Right renal pelvis (tissue), 4 donors: ENCODE measurements around the gene TRAPPC4. TPM values are rescaled to one million over a fixed set of nuclear protein-coding genes. Genes with fewer than 3 reads are reported as not detected.
A peak's percentile ranks its signal among the peaks of the same experiment; 100 is the strongest.
"Not testable (repeated sequence)": the region's sequence is repeated elsewhere in the genome, so short reads cannot be mapped to it uniquely, and the experiment has no call there.

Source experiments
- DNase-seq, 4 donors: peaks; one replicate each; pipeline ENCODE4 v3.0.0-alpha.2; 2013; ENCODE audit warnings: low read depth in 4 of 4, low spot score in 3 of 4, missing footprints in 1 of 4
- polyA plus RNA-seq, 4 donors: library from polyadenylated mRNA; unstranded; fragments of 120-200 nt; gene quantifications; one replicate each; pipeline ENCODE4 v1.2.1, GENCODE V29; 2013; ENCODE audit not compliant: insufficient read length in 4 of 4

The TRAPPC4 gene, protein sequence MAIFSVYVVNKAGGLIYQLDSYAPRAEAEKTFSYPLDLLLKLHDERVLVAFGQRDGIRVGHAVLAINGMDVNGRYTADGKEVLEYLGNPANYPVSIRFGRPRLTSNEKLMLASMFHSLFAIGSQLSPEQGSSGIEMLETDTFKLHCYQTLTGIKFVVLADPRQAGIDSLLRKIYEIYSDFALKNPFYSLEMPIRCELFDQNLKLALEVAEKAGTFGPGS
- polyA plus RNA-seq: 100 to 1,000 TPM in 2 of 4 donors, 10 to 100 TPM in 2; 91.9 to 145 (median 117) TPM

DNA sequence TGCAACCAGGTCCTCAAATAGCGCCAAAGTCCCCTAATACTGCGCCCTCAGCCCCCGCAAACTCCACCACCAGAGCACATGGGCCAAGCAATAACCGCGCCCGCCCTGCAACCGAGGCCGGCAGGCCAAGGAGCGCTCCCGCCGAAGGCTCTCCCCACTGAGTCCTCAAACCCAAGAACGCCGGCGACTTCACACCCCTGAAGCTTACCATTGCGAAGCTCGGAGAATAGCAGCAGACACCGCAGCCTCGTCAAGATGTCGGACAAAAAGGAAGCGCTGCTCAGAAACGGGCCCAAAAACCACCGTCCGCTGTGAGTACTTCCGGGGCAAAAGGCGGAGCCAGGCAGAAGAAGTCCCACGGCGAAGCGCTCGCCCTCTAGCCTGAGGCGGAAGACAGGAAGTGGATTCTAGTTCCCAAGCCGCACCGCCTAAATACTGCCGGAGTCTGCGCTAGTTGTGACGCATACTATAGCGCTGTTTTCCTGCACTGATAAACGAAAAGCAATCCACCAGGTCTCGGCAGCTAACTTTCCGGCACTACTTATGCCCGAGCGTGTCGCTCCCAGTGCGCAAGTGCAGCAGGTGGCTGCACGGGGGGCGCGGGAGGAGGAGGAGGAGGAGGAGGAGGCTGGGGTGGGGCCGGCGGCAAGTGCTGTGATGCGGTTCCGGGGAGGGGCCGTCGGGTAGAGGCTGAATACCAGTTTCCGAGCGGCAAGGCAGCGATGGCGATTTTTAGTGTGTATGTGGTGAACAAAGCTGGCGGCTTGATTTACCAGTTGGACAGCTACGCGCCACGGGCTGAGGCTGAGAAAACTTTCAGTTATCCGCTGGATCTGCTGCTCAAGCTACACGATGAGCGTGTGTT, at the start of gene TRAPPC4, which contains the start of gene RPS25:
TSS of gene TRAPPC4 (plus strand) at position 693 of the 865 bp plus-strand sequence. CDS start at position 723, 30 bp downstream.
TSS of gene RPS25 (minus strand) at position 270 of the 865 bp plus-strand sequence. CDS start at position 211, 59 bp downstream.
- DNase-seq: peak; percentile 92 to 96 (median 94)

DNA sequence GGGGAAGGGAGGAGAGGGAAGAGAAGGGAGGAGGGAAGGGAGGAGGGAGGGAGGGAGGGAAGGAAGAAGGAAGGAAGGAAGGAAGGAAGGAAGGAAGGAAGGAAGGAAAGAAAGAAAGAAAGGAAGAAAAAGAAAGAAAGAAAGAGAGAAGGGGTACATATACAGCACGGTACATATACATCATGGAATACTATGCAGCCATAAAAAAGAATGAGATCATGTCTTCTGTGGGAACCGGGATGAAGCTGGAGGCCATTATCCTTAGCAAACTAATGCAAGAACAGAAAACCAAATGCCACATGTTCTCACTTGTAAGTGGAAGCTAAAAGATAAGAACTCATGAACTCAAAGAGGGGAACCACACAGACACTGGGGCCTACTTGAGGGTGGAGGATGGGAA, 49.1 kb upstream of the TRAPPC4 start:
- not testable (repeated sequence) for DNase-seq

DNA sequence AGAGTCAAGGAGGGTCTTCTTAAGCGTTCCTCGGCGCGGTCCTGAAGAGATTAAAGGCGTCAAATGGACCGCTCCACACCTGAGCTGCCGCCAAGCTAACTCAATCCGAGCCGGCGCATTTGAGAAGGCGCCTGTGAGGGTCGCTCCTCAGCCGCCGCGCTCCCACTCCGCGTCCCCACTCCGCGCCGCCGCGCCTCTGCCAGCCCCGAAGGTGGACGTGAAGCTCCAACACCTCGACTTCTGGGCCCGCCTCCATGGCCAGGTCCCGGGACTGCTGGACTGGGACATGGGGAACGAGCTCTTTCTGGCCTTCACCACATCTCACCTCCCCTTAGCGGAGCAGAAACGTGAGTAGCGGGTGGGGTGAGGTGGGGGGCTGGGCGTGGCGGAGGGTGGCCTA, 46.9 kb upstream of the TRAPPC4 start, which contains the start of gene FOXR1:
TSS of gene FOXR1 (plus strand) at position 116 of the 400 bp plus-strand sequence. CDS start at position 287, 171 bp downstream.
- no peak for DNase-seq

DNA sequence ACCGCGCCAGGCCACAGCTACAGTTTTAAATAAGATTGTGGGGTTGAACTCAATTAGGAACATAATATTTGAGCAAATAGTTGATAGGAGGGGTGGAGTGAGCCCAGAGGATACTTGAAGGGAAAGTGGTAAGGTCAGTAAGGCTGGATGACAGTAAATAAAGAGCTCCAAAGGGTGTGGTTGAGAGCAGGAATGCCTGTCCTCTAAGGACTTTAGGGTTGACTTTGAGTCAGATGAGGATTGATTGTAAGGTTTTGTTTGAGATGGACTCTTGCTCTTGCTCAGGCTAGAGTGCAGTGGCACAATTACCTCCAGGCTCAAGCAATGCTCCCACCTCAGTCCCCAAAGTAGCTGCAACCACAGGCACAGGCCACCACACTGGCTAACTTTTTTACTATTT, 44.6 kb upstream of the TRAPPC4 start:
- no peak for DNase-seq

DNA sequence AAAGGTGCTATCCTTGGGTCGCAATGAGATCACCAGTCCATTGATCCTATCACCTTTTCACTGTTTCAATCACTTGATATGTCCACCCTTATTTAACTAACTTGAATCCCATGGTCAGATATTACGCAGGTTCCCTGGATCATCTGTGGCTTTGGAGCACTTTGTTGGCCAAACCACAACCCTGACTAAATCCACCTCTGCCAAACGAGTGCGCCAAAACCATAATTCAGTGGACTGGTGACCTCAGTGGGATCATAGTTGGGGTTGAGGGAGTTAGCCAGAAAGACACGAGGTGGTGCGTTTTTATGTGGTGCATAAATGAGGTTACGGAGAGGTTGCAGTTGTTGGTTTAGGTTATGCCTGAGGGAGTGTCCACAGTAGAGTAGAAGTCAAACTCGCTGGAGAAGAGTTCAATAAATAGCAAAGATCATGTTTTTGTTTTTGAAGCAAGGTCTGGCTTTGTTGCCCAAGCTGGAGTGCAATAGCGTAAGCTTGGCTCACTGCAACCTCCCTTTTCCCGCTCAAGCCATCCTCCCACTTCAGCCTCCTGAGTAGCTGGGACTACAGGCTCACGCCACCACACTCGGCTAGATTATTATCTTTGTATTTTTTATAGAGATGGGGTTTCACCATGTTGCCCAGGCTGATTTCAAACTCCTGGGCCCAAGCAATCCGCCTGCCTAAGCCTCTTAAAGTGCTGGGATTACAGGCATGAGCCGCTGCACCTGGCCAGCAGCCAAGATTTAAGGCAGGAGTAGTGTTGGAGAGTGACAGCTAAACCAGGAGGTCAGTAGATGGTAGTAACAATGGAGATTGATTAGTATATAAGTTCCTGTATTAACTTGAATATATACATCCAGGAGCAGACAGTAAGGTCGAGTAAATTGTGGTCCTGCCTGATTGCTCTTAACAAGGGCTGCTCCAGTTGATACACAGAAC, 42.5 kb upstream of the TRAPPC4 start:
- no peak for DNase-seq

DNA sequence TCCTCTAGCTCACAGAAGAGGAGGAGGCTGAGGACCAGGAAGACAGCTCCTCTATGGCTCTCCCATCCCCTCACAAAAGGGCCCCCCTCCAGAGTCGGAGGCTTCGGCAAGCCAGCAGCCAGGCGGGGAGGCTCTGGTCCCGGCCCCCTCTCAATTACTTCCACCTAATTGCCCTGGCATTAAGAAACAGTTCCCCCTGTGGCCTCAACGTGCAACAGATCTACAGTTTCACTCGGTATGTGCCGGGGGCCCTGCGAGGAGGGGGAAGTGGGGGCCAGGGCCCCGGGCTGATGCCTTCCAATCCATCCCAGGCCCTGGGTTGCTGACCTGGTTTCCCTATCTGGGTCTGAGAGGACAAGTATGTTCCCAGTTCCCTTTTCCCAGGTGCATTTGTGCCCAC, 39.1 kb upstream of the TRAPPC4 start:
- DNase-seq: no peak

DNA sequence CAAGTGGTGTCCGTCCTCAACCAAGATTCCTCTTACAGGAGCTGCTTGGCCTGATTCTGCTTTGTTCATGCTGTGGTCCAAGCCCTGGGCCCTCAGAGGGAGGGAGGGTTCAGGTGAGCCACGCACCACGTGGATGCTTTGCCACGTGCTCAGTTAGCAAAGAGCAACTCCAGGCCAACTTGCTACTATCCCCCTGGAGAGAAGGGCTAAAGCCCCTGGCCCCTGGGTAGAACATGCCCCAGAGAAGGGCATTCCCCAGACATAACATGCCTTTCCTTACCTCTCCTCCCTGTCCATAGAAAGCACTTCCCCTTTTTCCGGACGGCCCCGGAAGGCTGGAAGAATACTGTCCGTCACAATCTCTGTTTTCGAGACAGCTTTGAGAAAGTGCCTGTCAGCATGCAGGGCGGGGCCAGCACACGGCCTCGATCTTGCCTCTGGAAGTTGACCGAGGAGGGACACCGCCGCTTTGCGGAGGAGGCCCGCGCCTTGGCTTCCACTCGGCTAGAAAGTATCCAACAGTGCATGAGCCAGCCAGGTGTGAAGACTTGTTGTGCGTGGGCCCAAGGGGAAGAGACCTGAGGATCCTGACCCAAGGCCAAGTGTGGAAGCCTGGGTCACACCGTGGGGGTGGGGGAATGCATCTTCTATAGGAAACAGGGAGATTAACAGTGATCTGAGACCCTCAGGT, 38.2 kb upstream of the TRAPPC4 start:
- DNase-seq: peak in 1 of 4 donors; percentile 18

DNA sequence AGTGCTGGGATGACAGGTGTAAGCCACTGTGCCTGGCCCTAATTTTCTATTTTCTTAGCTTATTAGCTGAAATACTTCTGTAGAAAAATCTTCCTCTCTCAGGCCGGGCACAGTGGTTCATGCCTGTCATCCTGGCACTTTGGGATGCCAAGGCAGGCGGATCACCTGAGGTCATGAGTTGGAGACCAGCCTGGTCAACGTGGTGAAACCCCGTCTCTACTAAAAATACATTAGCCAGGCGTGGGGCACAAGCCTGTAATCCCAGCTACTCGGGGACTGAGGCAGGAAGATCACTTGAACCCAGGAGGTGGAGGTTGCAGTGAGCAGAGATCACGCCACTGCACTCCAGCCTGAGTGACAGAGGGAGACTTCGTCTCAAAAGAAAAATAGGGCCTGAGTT, 34.2 kb upstream of the TRAPPC4 start:
- DNase-seq: not testable (repeated sequence)

DNA sequence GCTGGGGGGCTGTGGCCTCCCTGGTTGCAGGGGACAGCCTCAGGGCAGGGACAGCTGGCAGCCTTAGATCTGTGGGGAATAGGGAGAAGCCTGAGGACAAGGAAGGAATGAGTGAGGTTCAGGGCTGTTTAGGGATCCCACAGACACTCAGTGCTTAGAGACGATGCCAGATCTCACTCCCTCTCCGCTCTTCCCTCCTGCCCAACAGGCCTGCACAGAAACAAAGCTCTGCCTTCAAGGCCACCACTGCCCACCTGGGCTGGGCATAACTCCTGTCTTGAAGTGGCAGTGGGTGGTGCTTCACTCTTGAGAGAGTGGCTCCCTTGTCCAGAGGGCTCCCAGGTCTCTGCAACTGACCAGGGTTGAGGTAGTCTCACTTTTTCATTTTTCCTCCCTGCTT, 33.7 kb upstream of the TRAPPC4 start:
- no peak for DNase-seq

DNA sequence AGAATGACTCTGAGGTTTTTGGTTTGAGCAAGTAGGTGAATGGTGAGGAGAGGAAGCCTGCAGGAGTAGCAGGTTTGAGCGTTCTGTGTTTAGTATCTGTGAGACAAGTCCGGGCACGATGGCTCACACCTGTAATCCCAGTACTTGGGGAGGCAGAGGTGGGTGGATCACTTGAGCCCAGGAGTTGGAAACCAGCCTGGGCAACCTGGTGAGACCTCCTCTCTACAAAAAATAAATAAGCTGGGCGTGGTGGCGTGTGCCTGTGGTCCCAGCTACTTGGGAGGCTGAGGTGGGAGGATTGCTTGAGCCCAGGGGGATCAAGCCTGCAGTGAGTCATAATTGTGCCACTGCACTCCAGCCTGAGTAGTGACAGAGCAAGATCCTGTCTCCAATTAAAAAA, 30.3 kb upstream of the TRAPPC4 start:
- DNase-seq: no peak

DNA sequence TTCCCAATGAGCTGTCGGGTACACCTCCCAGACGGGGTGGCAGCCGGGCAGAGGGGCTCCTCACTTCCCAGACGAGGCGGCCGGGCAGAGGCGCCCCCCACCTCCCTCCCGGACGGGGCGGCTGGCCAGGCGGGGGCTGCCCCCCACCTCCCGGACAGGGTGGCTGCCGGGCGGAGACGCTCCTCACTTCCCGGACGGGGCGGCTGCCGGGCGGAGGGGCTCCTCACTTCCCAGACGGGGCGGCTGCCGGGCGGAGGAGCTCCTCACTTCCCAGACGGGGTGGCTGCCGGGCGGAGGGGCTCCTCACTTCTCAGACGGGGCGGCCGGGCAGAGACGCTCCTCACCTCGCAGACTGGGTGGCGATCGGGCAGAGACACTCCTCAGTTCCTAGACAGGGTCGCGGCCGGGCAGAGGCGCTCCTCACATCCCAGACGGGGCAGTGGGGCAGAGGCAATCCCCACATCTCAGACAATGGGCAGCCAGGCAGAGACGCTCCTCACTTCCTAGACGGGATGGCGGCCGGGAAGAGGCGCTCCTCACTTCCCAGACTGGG, 27.0 kb upstream of the TRAPPC4 start:
- DNase-seq: not testable (repeated sequence)

DNA sequence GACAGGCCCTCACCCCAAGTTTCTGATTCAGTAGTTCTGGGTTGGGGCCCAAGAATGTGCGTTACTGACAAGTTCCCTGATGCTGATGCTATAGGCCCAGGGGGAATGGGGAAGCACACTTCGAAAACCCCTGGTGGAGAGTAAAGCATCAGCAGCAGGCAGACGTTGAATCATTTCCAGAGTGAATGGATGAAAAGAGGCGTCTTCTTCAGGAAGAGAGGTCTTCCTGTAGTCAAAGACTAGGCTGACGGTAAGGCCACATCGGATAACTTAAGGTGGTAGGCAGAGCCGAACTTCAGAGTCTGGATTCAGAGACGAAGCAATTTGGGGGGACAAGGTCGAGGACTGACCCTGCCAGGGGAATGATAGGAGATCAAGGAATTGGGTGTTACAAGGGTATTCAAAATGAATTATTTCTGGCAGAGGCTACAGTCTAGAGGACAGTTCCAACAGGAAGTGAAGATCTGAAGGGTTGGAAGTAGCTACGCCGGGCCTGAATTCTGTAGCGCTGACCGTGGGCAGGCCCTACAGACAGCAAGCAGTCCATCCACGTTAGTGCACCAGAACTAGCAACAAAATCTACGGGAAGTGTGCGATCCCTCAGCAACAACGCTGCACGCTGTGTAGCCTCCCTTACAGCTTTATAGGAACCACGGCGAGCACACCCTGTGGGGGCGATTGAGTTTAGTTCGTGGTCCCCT, 21.5 kb upstream of the TRAPPC4 start:
- no peak for DNase-seq

DNA sequence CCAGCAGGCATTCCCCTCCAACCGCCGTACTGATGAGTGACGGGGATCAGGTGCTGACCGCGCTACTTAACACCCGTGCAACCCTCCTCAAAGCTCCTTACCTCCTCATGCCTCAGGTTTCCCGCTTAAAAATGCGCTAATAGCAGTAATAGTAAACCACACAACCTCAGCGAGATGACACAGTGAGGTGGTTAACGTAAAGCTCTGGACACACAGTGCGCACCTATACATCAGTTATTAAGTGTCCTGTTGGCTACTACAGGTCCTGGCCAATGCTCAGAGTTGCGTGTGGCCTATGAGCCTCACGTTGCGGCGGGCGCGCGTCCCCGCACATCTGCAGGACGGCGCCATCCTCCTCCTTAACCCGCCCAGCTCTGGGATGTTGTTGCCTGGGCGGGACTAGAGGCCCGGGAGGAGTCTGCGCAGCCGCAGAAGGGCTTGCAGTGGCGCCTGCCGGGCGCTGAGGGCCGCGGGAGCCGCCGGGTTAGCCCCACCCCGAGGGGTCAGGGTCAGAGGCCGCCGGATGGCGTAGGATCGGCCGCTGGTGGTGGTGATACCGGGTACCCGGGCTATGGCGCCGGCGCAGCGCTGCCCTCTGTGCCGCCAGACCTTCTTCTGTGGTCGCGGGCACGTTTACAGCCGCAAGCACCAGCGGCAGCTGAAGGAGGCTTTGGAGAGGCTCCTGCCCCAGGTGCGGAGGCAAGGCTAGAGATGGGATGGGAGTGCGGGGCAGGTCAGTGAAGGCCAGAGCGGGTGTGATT, 20.8 kb upstream of the TRAPPC4 start, which contains the start of gene CENATAC:
TSS of gene CENATAC (plus strand) at position 512 of the 761 bp plus-strand sequence. CDS start at position 572, 60 bp downstream.
- DNase-seq: peak; percentile 85 to 88 (median 87)

DNA sequence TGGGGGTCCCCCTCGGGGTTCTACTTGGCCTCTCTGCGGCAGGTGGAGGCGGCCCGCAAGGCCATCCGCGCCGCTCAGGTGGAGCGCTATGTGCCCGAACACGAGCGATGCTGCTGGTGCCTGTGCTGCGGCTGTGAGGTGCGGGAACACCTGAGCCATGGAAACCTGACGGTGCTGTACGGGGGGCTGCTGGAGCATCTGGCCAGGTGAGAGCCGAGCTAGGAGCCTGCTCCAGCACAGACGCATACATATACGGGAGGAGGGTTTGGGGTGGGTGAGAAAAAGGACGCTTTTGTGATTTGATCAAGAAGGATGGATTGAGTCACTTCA, 20.2 kb upstream of the TRAPPC4 start:
- DNase-seq: no peak

DNA sequence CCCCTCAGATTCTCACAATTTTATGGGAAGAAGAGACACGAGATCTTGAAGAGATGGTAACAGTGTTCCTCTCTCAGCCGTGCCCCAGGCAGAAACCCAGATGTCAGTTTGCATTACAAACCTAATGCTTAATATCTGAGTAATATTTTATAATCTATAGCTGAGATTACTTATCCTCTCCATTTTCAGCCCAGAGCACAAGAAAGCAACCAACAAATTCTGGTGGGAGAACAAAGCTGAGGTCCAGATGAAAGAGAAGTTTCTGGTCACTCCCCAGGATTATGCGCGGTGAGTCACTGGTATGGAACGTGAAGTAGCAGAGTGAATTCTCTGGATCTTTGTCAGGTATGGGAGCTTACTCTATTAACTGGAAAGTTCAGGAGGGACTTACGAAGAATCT, 19.7 kb upstream of the TRAPPC4 start:
- DNase-seq: no peak

DNA sequence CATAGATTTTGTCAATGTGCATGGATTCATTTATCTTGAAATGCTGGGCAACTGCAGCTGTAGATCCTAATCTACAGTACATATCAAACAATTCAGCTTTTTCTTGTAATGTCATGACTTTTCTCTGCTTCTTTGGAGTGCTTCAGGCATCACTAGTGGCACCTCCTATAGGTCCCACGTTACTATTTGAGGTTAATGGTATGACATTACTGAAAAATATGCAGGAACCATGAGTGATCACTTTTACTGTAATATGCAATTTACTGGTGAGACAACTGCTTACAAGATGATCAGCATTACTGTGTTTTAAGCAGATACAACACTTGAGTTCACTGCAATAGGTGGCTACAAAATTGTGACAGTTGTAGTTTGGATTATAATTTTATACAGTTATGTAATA, 17.7 kb upstream of the TRAPPC4 start:
- no peak for DNase-seq

DNA sequence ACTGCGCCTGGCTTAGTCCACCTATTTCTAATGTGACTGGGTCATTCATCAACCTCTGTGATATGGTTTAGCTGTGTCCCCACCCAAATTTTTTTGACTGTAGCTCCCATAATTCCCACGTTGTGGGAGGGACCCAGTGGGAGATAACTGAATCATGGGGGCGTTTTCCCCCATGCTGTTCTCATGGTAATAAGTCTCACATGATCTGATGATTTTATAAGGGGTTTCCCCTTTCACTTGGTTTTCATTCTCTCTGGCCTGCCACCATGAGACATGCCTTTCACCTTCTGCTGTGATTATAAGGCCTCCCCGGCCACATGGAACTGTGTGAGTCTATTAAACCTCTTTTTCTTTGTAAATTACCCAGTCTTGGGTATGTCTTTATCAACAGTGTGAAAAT, 11.9 kb upstream of the TRAPPC4 start:
- DNase-seq: no peak

DNA sequence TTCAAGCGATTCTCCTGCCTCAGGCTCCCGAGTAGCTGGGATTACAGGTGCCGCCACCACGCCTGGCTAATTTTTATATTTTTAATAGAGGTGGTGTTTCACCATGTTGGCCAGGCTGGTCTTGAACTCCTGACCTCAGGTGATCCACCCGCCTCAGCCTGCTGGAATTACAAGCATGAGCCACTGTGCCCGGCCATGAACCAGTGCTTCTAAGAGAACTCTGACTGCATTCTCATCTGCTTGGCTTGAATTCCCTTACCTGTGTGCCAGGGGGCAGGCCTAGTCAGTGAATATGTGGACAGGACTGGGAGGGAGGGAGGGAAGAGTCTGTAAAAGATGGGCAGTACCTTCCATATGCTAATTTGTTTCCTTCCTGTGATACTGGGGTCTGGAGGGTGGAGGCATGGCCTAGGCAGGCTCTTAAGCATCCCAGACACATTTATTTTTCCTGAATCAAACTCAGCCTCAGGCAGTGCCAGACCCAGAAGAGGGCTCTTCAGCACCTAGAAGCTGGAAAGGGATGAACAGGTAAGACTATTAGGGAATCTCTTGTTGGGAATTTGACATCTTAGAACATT, 7.0 kb upstream of the TRAPPC4 start:
- DNase-seq: no peak
